ENCODE data around the gene ALLC.

Gene ALLC

GRCh38 chr2:3647831-3648651, 10.0 kb upstream of the ALLC start:
- H3K4me3 ChIP-seq (ENCODE audit: low read depth, low read length) = no peak overlapping the region
- TF ChIP-seq CTCF (IDR thresholded peaks at IDR 0.05; ENCODE audit: low read depth, low read length) = no peak

- H3K4me3 ChIP-seq (ENCODE audit: low read depth, low read length) = no peak overlapping the region
- TF ChIP-seq CTCF (IDR thresholded peaks at IDR 0.05; ENCODE audit: low read depth, low read length) = no peak
Observed at GRCh38 chr2:3648652-3649177, 9.3 kb upstream of the ALLC start.

- TF ChIP-seq CTCF (IDR thresholded peaks at IDR 0.05; ENCODE audit: low read depth, low read length) = no peak
- no peak overlapping the region for H3K4me3 ChIP-seq (ENCODE audit: low read depth, low read length)
Observed at GRCh38 chr2:3649581-3649980, 8.4 kb upstream of the ALLC start.

- H3K4me3 ChIP-seq (ENCODE audit: low read depth, low read length) = no peak overlapping the region
- TF ChIP-seq CTCF (IDR thresholded peaks at IDR 0.05; ENCODE audit: low read depth, low read length) = no peak
Observed at GRCh38 chr2:3650140-3650920, 7.7 kb upstream of the ALLC start.

- TF ChIP-seq CTCF (IDR thresholded peaks at IDR 0.05; ENCODE audit: low read depth, low read length) = no peak
- no peak overlapping the region for H3K4me3 ChIP-seq (ENCODE audit: low read depth, low read length)
Observed at GRCh38 chr2:3651691-3652648, 6.0 kb upstream of the ALLC start.

- no peak for TF ChIP-seq CTCF (IDR thresholded peaks at IDR 0.05; ENCODE audit: low read depth, low read length)
- H3K4me3 ChIP-seq (ENCODE audit: low read depth, low read length) = no peak overlapping the region
Observed at GRCh38 chr2:3652896-3653625, 4.9 kb upstream of the ALLC start.

All from WI38 (cell line).